Transverse colon (tissue), 4 donors: Measurements from ENCODE around the gene HOXB5. TPM values are rescaled to one million over a fixed set of nuclear protein-coding genes. Genes with fewer than 3 reads are reported as not detected.
A peak's percentile ranks its signal among the peaks of the same experiment; 100 is the strongest.

Experiments used
- DNase-seq: peaks from one replicate; pipeline ENCODE4 v3.0.0-alpha.2; 2019
- H3K27ac ChIP-seq, 4 donors: fragments of 200-600 bp; sonication (generic); 2 replicates each; pipeline ENCODE4 v1.5.1; 2016 to 2018; ENCODE audit warnings: inconsistent platforms in 4 of 4
- H3K27me3 ChIP-seq: fragments of 200-600 bp; sonication (generic); 2 replicates; pipeline ENCODE4 v1.5.1; 2017; ENCODE audit warnings: inconsistent platforms
- H3K36me3 ChIP-seq, 4 donors: fragments of 200-600 bp; sonication (generic); 2 replicates each; pipeline ENCODE4 v1.5.1; 2017 to 2019; ENCODE audit warnings: inconsistent platforms in 4 of 4
- H3K4me1 ChIP-seq, 4 donors: fragments of 200-600 bp; sonication (generic); 2 replicates each; pipeline ENCODE4 v1.5.1; 2017 to 2020; ENCODE audit warnings: inconsistent platforms in 4 of 4
- H3K4me3 ChIP-seq, 4 donors: fragments of 200-600 bp; sonication (generic); 1 replicate in 1 of 4; 2 replicates in 3 of 4; pipeline versions ENCODE4 v1.5.1 to v1.6.1; 2017 to 2019; ENCODE audit warnings: inconsistent platforms in 4 of 4
- H3K9me3 ChIP-seq, 2 donors: fragments of 200-600 bp; sonication (generic); 2 replicates each; pipeline ENCODE4 v1.5.1; 2017 to 2019; ENCODE audit warnings: inconsistent platforms in 2 of 2
- CTCF ChIP-seq, 5 experiments: fragments of 200-600 bp in 3 of 5; fragments of 450-650 bp in 2 of 5; sonication (generic) in 3 of 5; IDR thresholded peaks; 1 replicate in 2 of 5; 2 replicates in 3 of 5; pipeline ENCODE4 v1.5.1; 2016 to 2017; ENCODE audit warnings: antibody characterized with exemption in 5 of 5, inconsistent platforms in 3 of 5, mild to moderate bottlenecking in 2 of 5, moderate library complexity in 1 of 5
- EP300 ChIP-seq: sonication (generic); formaldehyde crosslinking; IDR thresholded peaks from one replicate; pipeline ENCODE4 v1.6.1; 2017; ENCODE audit warnings: antibody characterized with exemption, low read depth
- POLR2A ChIP-seq: fragments of 450-650 bp; IDR thresholded peaks from one replicate; pipeline ENCODE4 v1.6.1; 2016; ENCODE audit warnings: antibody characterized with exemption, mild to moderate bottlenecking, moderate library complexity
- POLR2AphosphoS5 ChIP-seq, 3 donors: sonication (generic); formaldehyde crosslinking; IDR thresholded peaks; one replicate each; pipeline ENCODE4 v1.6.1; 2016; ENCODE audit warnings: antibody characterized with exemption in 3 of 3
- WGBS, 2 donors: methylation state at CpG; one replicate each; pipeline ENCODE4 v1.1.5; 2018; ENCODE audit warnings: low coverage in 1 of 2; 5-methylcytosine and 5-hydroxymethylcytosine counted together
- in situ Hi-C, 4 donors: fragments of 200-750 bp; cut with MboI; loops; one replicate each; pipeline versions ENCODE4 v1.15.0 to v1.15.1; 2017; ENCODE audit warnings: low sequenced_read_pairs in 3 of 4, low pct_ligation_motif_present in 1 of 4, low pct_unique_long_range_greater_than_20kb in 1 of 4
- intact Hi-C: fragments of 100-400 bp; cut with DNase I; formaldehyde crosslinking; loops from one replicate; pipeline ENCODE4 v1.15.1; 2023; ENCODE audit warnings: low total_unique reads
- total RNA-seq, 4 donors: library from RNA; depleted of rRNA; stranded (reverse); fragments of >200 nt; gene quantifications; one replicate each; pipeline ENCODE4 v1.1.0, GENCODE V29; 2016

The HOXB5 gene
- total RNA-seq, 4 donors from 2014 or later, result 10.5 to 35.4 (median 18.7) TPM

GRCh38 chr17:48618256-48618896, 24.8 kb upstream of the HOXB5 start:
- intact Hi-C loops, result loop anchor here (5.0 kb wide), 1 partner anchor 281 kb away; no protein-coding TSS in a partner anchor
- peak; percentile 96 to 100 (median 98) for TF ChIP-seq CTCF (IDR thresholded peaks at IDR 0.05)
- TF ChIP-seq POLR2AphosphoS5 (IDR thresholded peaks at IDR 0.05), result peak in 2 of 3 donors; percentile 19 to 38
- TF ChIP-seq POLR2A, result no peak
- H3K27ac ChIP-seq, result peak overlapping the region in 3 of 4 donors; percentile 74 to 82 (median 79)
- peak; percentile 94 for DNase-seq
- peaks cover 100% of the 10 kb centered on the region for H3K27me3 ChIP-seq
- H3K9me3 ChIP-seq, result no peaks in the 10 kb centered on the region
- H3K4me1 ChIP-seq, result peaks cover 0 to 79% (median 51%) of the 10 kb centered on the region in 4 donors
- H3K4me3 ChIP-seq, result peak overlapping the region in 2 of 4 donors; percentile 22 to 39
- in situ Hi-C loops, result no loop called here
- 5 to 6% methylated on average over 8 to 25 of the region's 25 CpGs for WGBS, 2 donors
- H3K36me3 ChIP-seq, result no peaks in the 10 kb centered on the region

GRCh38 chr17:48617471-48618255, 24.1 kb upstream of the HOXB5 start:
- DNase-seq, result no peak
- Histone ChIP-seq H3K27me3 (peaks cover 100% of the 10 kb centered on the region), H3K4me1 (peaks cover 0 to 76% (median 56%) of the 10 kb centered on the region in 4 donors), H3K27ac (peak overlapping the region in 1 of 4 donors; percentile 45), H3K9me3 (no peaks in the 10 kb centered on the region), H3K4me3 (peak overlapping the region in 2 of 4 donors; percentile 22 to 38), H3K36me3 (no peaks in the 10 kb centered on the region)
- in situ Hi-C loops (no loop called here), intact Hi-C loops (loop anchor here (5.0 kb wide), 1 partner anchor 280 kb away; no protein-coding TSS in a partner anchor)
- no peak for TF ChIP-seq POLR2AphosphoS5 (IDR thresholded peaks at IDR 0.05)
- TF ChIP-seq EP300, result no peak
- WGBS, 2 donors, result 10 to 11% methylated on average over 8 to 22 of the region's 43 CpGs

GRCh38 chr17:48616717-48617470, 23.3 kb upstream of the HOXB5 start:
- intact Hi-C loops (loop anchor here (5.0 kb wide), 1 partner anchor 280 kb away; no protein-coding TSS in a partner anchor), in situ Hi-C loops (no loop called here)
- 33% methylated on average over 10 to 15 of the region's 15 CpGs for WGBS, 2 donors
- DNase-seq, result no peak
- no peaks in the 10 kb centered on the region for H3K9me3 ChIP-seq
- no peak overlapping the region for H3K4me3 ChIP-seq
- H3K4me1 ChIP-seq, result peaks cover 0 to 84% (median 63%) of the 10 kb centered on the region in 4 donors
- H3K27ac ChIP-seq, result peak overlapping the region in 1 of 4 donors; percentile 11
- no peaks in the 10 kb centered on the region for H3K36me3 ChIP-seq
- H3K27me3 ChIP-seq, result peaks cover 100% of the 10 kb centered on the region
- TF ChIP-seq EP300 (no peak), POLR2AphosphoS5 (IDR thresholded peaks at IDR 0.05) (no peak), CTCF (IDR thresholded peaks at IDR 0.05) (no peak), POLR2A (no peak)

- peaks cover 100% of the 10 kb centered on the region for H3K27me3 ChIP-seq
- DNase-seq, result no peak
- in situ Hi-C loops, result no loop called here
Measured at GRCh38 chr17:48615963-48616716, 22.6 kb upstream of the HOXB5 start.

More at GRCh38 chr17:48615963-48616716, 22.6 kb upstream of the HOXB5 start:
- 6 to 31% methylated on average over 3 to 16 of the region's 17 CpGs for whole genome bisulfite sequencing, 2 donors
- TF ChIP-seq CTCF (IDR thresholded peaks at IDR 0.05) (no peak), EP300 (no peak), POLR2AphosphoS5 (IDR thresholded peaks at IDR 0.05) (no peak), POLR2A (no peak)
- H3K4me3 ChIP-seq, result no peak overlapping the region
- H3K4me1 ChIP-seq, result peaks cover 0 to 85% (median 63%) of the 10 kb centered on the region in 4 donors
- peak overlapping the region in 2 of 4 donors; percentile 26 to 91 for H3K27ac ChIP-seq
- H3K36me3 ChIP-seq, result no peaks in the 10 kb centered on the region
- intact Hi-C loops, result loop anchor here (5.0 kb wide), 1 partner anchor 279 kb away; no protein-coding TSS in a partner anchor
- no peaks in the 10 kb centered on the region for H3K9me3 ChIP-seq
